ENCODE data around the gene DPYSL3. TPM values are rescaled to one million over a fixed set of nuclear protein-coding genes. Genes with fewer than 3 reads are reported as not detected.

The DPYSL3 gene
- total and polyA plus RNA-seq, 4 donors: 0.35 to 3.6 (median 1.7) TPM

DNA sequence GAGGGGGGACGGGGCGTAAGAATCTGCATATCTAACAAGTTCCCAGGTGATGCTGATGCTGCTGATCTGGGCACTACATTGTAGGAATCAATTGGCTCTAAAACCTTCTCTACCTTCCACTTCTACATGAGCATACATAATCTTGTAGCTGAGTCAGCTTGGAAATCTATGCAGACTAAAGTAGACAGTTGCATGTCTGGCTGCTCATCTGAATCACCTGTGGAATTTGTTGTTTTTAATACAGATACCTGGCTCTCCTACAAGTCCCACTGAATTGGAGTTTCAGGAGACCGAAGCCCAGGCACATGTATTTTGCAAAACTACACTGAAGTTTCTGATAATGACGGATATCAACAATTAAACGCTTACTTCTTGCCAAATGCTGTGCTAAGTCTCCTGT, 161.4 kb downstream of the DPYSL3 start:
- Histone ChIP-seq H3K36me3 (ENCODE audit: control insufficient read depth in 4 of 4, insufficient read depth in 3 of 4, low read depth in 1 of 4, low read length in 3 of 4) (no peaks in the 10 kb centered on the region), H3K4me3 (ENCODE audit: low read depth in 1 of 3, low read length in 3 of 3) (no peak overlapping the region), H3K27me3 (ENCODE audit: control insufficient read depth in 4 of 4, insufficient read depth in 4 of 4, low read length in 3 of 4) (no peaks in the 10 kb centered on the region), H3K9me3 (ENCODE audit: control insufficient read depth in 4 of 4, low read length in 3 of 4) (no peaks in the 10 kb centered on the region), H3K4me1 (ENCODE audit: control insufficient read depth in 4 of 4, insufficient read depth in 4 of 4, low read length in 3 of 4) (no peaks in the 10 kb centered on the region), H3K9ac (ENCODE audit: low read depth in 1 of 2, low read length in 2 of 2) (no peak overlapping the region), H3K27ac (ENCODE audit: low read depth in 1 of 2, low read length in 2 of 2) (no peak overlapping the region)
- 94% methylated on average over 5 of the region's 5 CpGs for WGBS
- DNase-seq (ENCODE audit: low spot score): no peak
- no peak for TF ChIP-seq CTCF (IDR thresholded peaks at IDR 0.05; ENCODE audit: low read depth, low read length, missing input control)
- TF ChIP-seq, protein P1, sequence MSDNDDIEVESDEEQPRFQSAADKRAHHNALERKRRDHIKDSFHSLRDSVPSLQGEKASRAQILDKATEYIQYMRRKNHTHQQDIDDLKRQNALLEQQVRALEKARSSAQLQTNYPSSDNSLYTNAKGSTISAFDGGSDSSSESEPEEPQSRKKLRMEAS (IDR thresholded peaks at IDR 0.05): no peak
- TF ChIP-seq GABPA (IDR thresholded peaks at IDR 0.05 in 1 of 2, conservative IDR thresholded peaks at IDR 0.05 in 1 of 2): no peak
- TF ChIP-seq ATF3 (IDR thresholded peaks at IDR 0.05): no peak
- TF ChIP-seq TAF1 (conservative IDR thresholded peaks at IDR 0.05): no peak
- TF ChIP-seq HNF4A (conservative IDR thresholded peaks at IDR 0.05): no peak
- TF ChIP-seq RXRA (IDR thresholded peaks at IDR 0.05): no peak
- TF ChIP-seq JUND (IDR thresholded peaks at IDR 0.05): no peak
- no peak for TF ChIP-seq FOXA2 (IDR thresholded peaks at IDR 0.05)
- TF ChIP-seq, protein P2, sequence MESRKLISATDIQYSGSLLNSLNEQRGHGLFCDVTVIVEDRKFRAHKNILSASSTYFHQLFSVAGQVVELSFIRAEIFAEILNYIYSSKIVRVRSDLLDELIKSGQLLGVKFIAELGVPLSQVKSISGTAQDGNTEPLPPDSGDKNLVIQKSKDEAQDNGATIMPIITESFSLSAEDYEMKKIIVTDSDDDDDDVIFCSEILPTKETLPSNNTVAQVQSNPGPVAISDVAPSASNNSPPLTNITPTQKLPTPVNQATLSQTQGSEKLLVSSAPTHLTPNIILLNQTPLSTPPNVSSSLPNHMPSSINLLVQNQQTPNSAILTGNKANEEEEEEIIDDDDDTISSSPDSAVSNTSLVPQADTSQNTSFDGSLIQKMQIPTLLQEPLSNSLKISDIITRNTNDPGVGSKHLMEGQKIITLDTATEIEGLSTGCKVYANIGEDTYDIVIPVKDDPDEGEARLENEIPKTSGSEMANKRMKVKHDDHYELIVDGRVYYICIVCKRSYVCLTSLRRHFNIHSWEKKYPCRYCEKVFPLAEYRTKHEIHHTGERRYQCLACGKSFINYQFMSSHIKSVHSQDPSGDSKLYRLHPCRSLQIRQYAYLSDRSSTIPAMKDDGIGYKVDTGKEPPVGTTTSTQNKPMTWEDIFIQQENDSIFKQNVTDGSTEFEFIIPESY (IDR thresholded peaks at IDR 0.05): no peak

DNA sequence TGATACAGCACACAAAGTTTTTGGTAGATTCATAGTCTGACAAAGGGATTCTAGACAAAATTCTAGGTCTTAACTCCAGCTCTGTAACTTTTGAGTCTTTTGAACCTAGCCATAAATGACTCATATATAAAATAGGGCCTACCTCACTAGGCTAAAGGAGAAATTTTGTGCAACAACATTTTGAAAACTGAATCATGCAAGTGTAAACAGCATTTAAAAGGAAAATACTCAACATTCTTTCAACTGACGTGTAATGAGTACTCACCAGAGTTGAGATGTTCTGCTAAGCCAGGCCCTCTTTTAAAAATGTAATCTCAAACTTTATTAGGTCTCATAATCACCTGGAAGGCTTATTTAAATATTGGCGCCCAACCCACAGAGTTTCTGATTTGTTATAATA, 161.8 kb downstream of the DPYSL3 start:
- 79% methylated on average over 2 of the region's 2 CpGs for WGBS
- Histone ChIP-seq H3K9ac (ENCODE audit: low read depth in 1 of 2, low read length in 2 of 2) (no peak overlapping the region), H3K4me3 (ENCODE audit: low read depth in 1 of 3, low read length in 3 of 3) (no peak overlapping the region), H3K9me3 (ENCODE audit: control insufficient read depth in 4 of 4, low read length in 3 of 4) (no peaks in the 10 kb centered on the region), H3K27ac (ENCODE audit: low read depth in 1 of 2, low read length in 2 of 2) (no peak overlapping the region), H3K36me3 (ENCODE audit: control insufficient read depth in 4 of 4, insufficient read depth in 3 of 4, low read depth in 1 of 4, low read length in 3 of 4) (no peaks in the 10 kb centered on the region), H3K4me1 (ENCODE audit: control insufficient read depth in 4 of 4, insufficient read depth in 4 of 4, low read length in 3 of 4) (no peaks in the 10 kb centered on the region), H3K27me3 (ENCODE audit: control insufficient read depth in 4 of 4, insufficient read depth in 4 of 4, low read length in 3 of 4) (no peaks in the 10 kb centered on the region)
- DNase-seq (ENCODE audit: low spot score): no peak
- no peak for TF ChIP-seq GABPA (IDR thresholded peaks at IDR 0.05 in 1 of 2, conservative IDR thresholded peaks at IDR 0.05 in 1 of 2)
- TF ChIP-seq YY1 (IDR thresholded peaks at IDR 0.05): no peak
- TF ChIP-seq HNF4G (IDR thresholded peaks at IDR 0.05): no peak
- TF ChIP-seq TAF1 (conservative IDR thresholded peaks at IDR 0.05): no peak
- no peak for TF ChIP-seq SP1 (IDR thresholded peaks at IDR 0.05)
- no peak for TF ChIP-seq EGR1 (IDR thresholded peaks at IDR 0.05; ENCODE audit: low read depth in 2 of 2)
- no peak for TF ChIP-seq FOXA2 (IDR thresholded peaks at IDR 0.05)
- no peak for TF ChIP-seq JUND (IDR thresholded peaks at IDR 0.05)
- no peak for TF ChIP-seq RAD21 (IDR thresholded peaks at IDR 0.05)
- TF ChIP-seq HNF4A (conservative IDR thresholded peaks at IDR 0.05): no peak
- TF ChIP-seq RXRA (IDR thresholded peaks at IDR 0.05): no peak
- no peak for TF ChIP-seq NR2F2 (IDR thresholded peaks at IDR 0.05)
- no peak for TF ChIP-seq CTCF (IDR thresholded peaks at IDR 0.05; ENCODE audit: low read depth, low read length, missing input control)
- TF ChIP-seq, protein P1 (IDR thresholded peaks at IDR 0.05): no peak
- TF ChIP-seq ATF3 (IDR thresholded peaks at IDR 0.05): no peak
- TF ChIP-seq, protein P2 (IDR thresholded peaks at IDR 0.05): no peak
- no peak for TF ChIP-seq FOXA1 (IDR thresholded peaks at IDR 0.05)

Data from liver (tissue), 9 donors.